Gastroesophageal sphincter (tissue), 2 donors: ENCODE results near the gene PCGF3.

Source experiments
- EP300 ChIP-seq: sonication (generic); formaldehyde crosslinking; IDR thresholded peaks from one replicate; pipeline ENCODE4 v1.6.1; 2017; ENCODE audit warnings: antibody characterized with exemption, mild to moderate bottlenecking
- POLR2A ChIP-seq, 2 donors: fragments of 450-650 bp; IDR thresholded peaks; one replicate each; pipeline ENCODE4 v1.6.1; 2017; ENCODE audit warnings: antibody characterized with exemption in 2 of 2, mild to moderate bottlenecking in 2 of 2, moderate library complexity in 1 of 2
- POLR2AphosphoS5 ChIP-seq: sonication (generic); formaldehyde crosslinking; IDR thresholded peaks from one replicate; pipeline ENCODE4 v1.6.1; 2017; ENCODE audit warnings: antibody characterized with exemption

- TF ChIP-seq POLR2A (IDR thresholded peaks at IDR 0.05), result no peak
- no peak for TF ChIP-seq POLR2AphosphoS5
- no peak for TF ChIP-seq EP300
Observed at GRCh38 chr4:692771-693554, 12.7 kb upstream of the PCGF3 start.
